ENCODE results near the gene CCL24. TPM values are rescaled to one million over a fixed set of nuclear protein-coding genes. Genes with fewer than 3 reads are reported as not detected.
"Not testable (repeated sequence)": the region's sequence is repeated elsewhere in the genome, so short reads cannot be mapped to it uniquely, and the experiment has no call there.

The CCL24 gene
- polyA plus RNA-seq, 1 donor (not counting 4 experiments of a cell fraction or from before 2014, with no cell fraction given): not detected

GRCh38 chr7:75830978-75831377, 17.4 kb upstream of the CCL24 start:
- no peak for TF ChIP-seq CTCF (optimal IDR thresholded peaks at IDR 0.05 in 1 of 3, IDR thresholded peaks at IDR 0.05 in 1 of 3, conservative IDR thresholded peaks at IDR 0.05 in 1 of 3; ENCODE audit: extremely low read depth in 1 of 3, insufficient read depth in 2 of 3, low read length in 3 of 3)
- no peak for TF ChIP-seq EZH2 (IDR thresholded peaks at IDR 0.05; ENCODE audit: low read length)
- H3K4me3 ChIP-seq (ENCODE audit: control insufficient read depth in 2 of 3, extremely low read depth in 1 of 3, insufficient read depth in 2 of 3, low read depth in 1 of 3, low read length in 3 of 3): no peak overlapping the region
- peaks cover 3% of the 10 kb centered on the region for H3K4me1 ChIP-seq (ENCODE audit: control insufficient read depth, extremely low read depth, insufficient read depth, low read length)
- no peaks in the 10 kb centered on the region for H3K9me1 ChIP-seq (ENCODE audit: control insufficient read depth, extremely low read depth, insufficient read depth, low read length)
- no peak overlapping the region for H2AFZ ChIP-seq (ENCODE audit: control insufficient read depth, low read length)
- FAIRE-seq: no peak
- H3K36me3 ChIP-seq (ENCODE audit: control insufficient read depth in 2 of 2, extremely low read depth in 1 of 2, insufficient read depth in 2 of 2, low read length in 2 of 2): no peaks in the 10 kb centered on the region
- no peaks in the 10 kb centered on the region for H3K9me3 ChIP-seq (ENCODE audit: control insufficient read depth, low read depth, low read length)
- no peak overlapping the region for H3K27ac ChIP-seq (ENCODE audit: control insufficient read depth, insufficient read depth, low read length)
- no peaks in the 10 kb centered on the region for H4K20me1 ChIP-seq (ENCODE audit: control insufficient read depth, extremely low read depth, insufficient read depth, low read length)
- no peaks in the 10 kb centered on the region for H3K79me2 ChIP-seq (ENCODE audit: control insufficient read depth, insufficient read depth, low read length)
- H3K27me3 ChIP-seq (ENCODE audit: control insufficient read depth, extremely low read depth, insufficient read depth, low read length): peaks cover 9% of the 10 kb centered on the region
- H3K4me2 ChIP-seq (ENCODE audit: control insufficient read depth, extremely low read depth, insufficient read depth, low read depth, low read length): no peak overlapping the region
- dilution Hi-C loops (cut with MboI; ENCODE audit: extremely low pct_ligation_motif_present, low sequenced_read_pairs): no loop called here
- DNase-seq (ENCODE audit: low read depth, low spot score): no peak
- no peak overlapping the region for H3K9ac ChIP-seq (ENCODE audit: control insufficient read depth, extremely low read depth, insufficient read depth, low read length)

GRCh38 chr7:75829656-75830055, 16.1 kb upstream of the CCL24 start:
- H3K9me3 ChIP-seq (ENCODE audit: control insufficient read depth, low read depth, low read length); H3K27me3 ChIP-seq (ENCODE audit: control insufficient read depth, extremely low read depth, insufficient read depth, low read length); H3K4me2 ChIP-seq (ENCODE audit: control insufficient read depth, extremely low read depth, insufficient read depth, low read depth, low read length); H3K27ac ChIP-seq (ENCODE audit: control insufficient read depth, insufficient read depth, low read length); H3K9me1 ChIP-seq (ENCODE audit: control insufficient read depth, extremely low read depth, insufficient read depth, low read length); dilution Hi-C loops (cut with MboI; ENCODE audit: extremely low pct_ligation_motif_present, low sequenced_read_pairs); H3K4me1 ChIP-seq (ENCODE audit: control insufficient read depth, extremely low read depth, insufficient read depth, low read length); H3K4me3 ChIP-seq (ENCODE audit: control insufficient read depth in 2 of 3, extremely low read depth in 1 of 3, insufficient read depth in 2 of 3, low read depth in 1 of 3, low read length in 3 of 3); H4K20me1 ChIP-seq (ENCODE audit: control insufficient read depth, extremely low read depth, insufficient read depth, low read length); H3K36me3 ChIP-seq (ENCODE audit: control insufficient read depth in 2 of 2, extremely low read depth in 1 of 2, insufficient read depth in 2 of 2, low read length in 2 of 2); H3K9ac ChIP-seq (ENCODE audit: control insufficient read depth, extremely low read depth, insufficient read depth, low read length); H3K79me2 ChIP-seq (ENCODE audit: control insufficient read depth, insufficient read depth, low read length): not testable (repeated sequence)
- DNase-seq (ENCODE audit: low read depth, low spot score) (peak; percentile 82), FAIRE-seq (peak; percentile 87)
- peak overlapping the region; percentile 26 for H2AFZ ChIP-seq (ENCODE audit: control insufficient read depth, low read length)

- no peak overlapping the region for H3K4me3 ChIP-seq (ENCODE audit: control insufficient read depth in 2 of 3, extremely low read depth in 1 of 3, insufficient read depth in 2 of 3, low read depth in 1 of 3, low read length in 3 of 3)
- DNase-seq (ENCODE audit: low read depth, low spot score): no peak
- no peak overlapping the region for H3K4me2 ChIP-seq (ENCODE audit: control insufficient read depth, extremely low read depth, insufficient read depth, low read depth, low read length)
- no peaks in the 10 kb centered on the region for H3K36me3 ChIP-seq (ENCODE audit: control insufficient read depth in 2 of 2, extremely low read depth in 1 of 2, insufficient read depth in 2 of 2, low read length in 2 of 2)
- no peaks in the 10 kb centered on the region for H3K9me3 ChIP-seq (ENCODE audit: control insufficient read depth, low read depth, low read length)
- FAIRE-seq: no peak
- H3K27me3 ChIP-seq (ENCODE audit: control insufficient read depth, extremely low read depth, insufficient read depth, low read length): peaks cover 24% of the 10 kb centered on the region
- no peak overlapping the region for H2AFZ ChIP-seq (ENCODE audit: control insufficient read depth, low read length)
- no peaks in the 10 kb centered on the region for H3K9me1 ChIP-seq (ENCODE audit: control insufficient read depth, extremely low read depth, insufficient read depth, low read length)
- H4K20me1 ChIP-seq (ENCODE audit: control insufficient read depth, extremely low read depth, insufficient read depth, low read length): no peaks in the 10 kb centered on the region
- H3K4me1 ChIP-seq (ENCODE audit: control insufficient read depth, extremely low read depth, insufficient read depth, low read length): no peaks in the 10 kb centered on the region
- no peaks in the 10 kb centered on the region for H3K79me2 ChIP-seq (ENCODE audit: control insufficient read depth, insufficient read depth, low read length)
- H3K9ac ChIP-seq (ENCODE audit: control insufficient read depth, extremely low read depth, insufficient read depth, low read length): no peak overlapping the region
- dilution Hi-C loops (cut with MboI; ENCODE audit: extremely low pct_ligation_motif_present, low sequenced_read_pairs): no loop called here
- no peak for TF ChIP-seq EZH2 (IDR thresholded peaks at IDR 0.05; ENCODE audit: low read length)
- TF ChIP-seq CTCF (optimal IDR thresholded peaks at IDR 0.05 in 1 of 3, IDR thresholded peaks at IDR 0.05 in 1 of 3, conservative IDR thresholded peaks at IDR 0.05 in 1 of 3; ENCODE audit: extremely low read depth in 1 of 3, insufficient read depth in 2 of 3, low read length in 3 of 3): no peak
- H3K27ac ChIP-seq (ENCODE audit: control insufficient read depth, insufficient read depth, low read length): no peak overlapping the region
Observed at GRCh38 chr7:75823198-75823910, 9.7 kb upstream of the CCL24 start.
